HG03460 (cell line): ENCODE results near the gene DRP2.
"Not testable (repeated sequence)": the region's sequence is repeated elsewhere in the genome, so short reads cannot be mapped to it uniquely, and the experiment has no call there.

Experiments
- ATAC-seq: cut with Tn5 transposase; IDR thresholded peaks from one replicate; pipeline ENCODE4 v1.9.1; 2021; ENCODE audit not compliant: unreplicated experiment

DRP2 gene

GRCh38 chrX:101237041-101237440 lies 17.5 kb downstream of the DRP2 start:
- ATAC-seq, result no peak

- no peak for ATAC-seq
These were observed 21.9 kb downstream of the DRP2 start for GRCh38 chrX:101241531-101241930.

GRCh38 chrX:101252634-101253033 lies 33.0 kb downstream of the DRP2 start:
- no peak for ATAC-seq

GRCh38 chrX:101257448-101258258 lies 38.1 kb downstream of the DRP2 start:
- no peak for ATAC-seq

GRCh38 chrX:101258259-101258581 lies 38.6 kb downstream of the DRP2 start:
- no peak for ATAC-seq

GRCh38 chrX:101260435-101260834 lies 40.8 kb downstream of the DRP2 start:
- ATAC-seq, result no peak

GRCh38 chrX:101262590-101262989 lies 43.0 kb downstream of the DRP2 start:
- no peak for ATAC-seq

GRCh38 chrX:101263766-101264165 lies 44.2 kb downstream of the DRP2 start:
- ATAC-seq, result no peak

- no peak for ATAC-seq
These were observed 46.4 kb downstream of the DRP2 start for GRCh38 chrX:101265869-101266428.

GRCh38 chrX:101274198-101274597 lies 54.6 kb downstream of the DRP2 start:
- ATAC-seq, result no peak

- no peak for ATAC-seq
These were observed 56.7 kb downstream of the DRP2 start for GRCh38 chrX:101276238-101276637.

- no peak for ATAC-seq
These were observed 67.8 kb downstream of the DRP2 start for GRCh38 chrX:101287402-101287801.

- no peak for ATAC-seq
These were observed 71.5 kb downstream of the DRP2 start, which contains the start of gene TAF7L for GRCh38 chrX:101290957-101291603. TSS of gene TAF7L (minus strand) at chrX:101291334. CDS start at chrX:101287543, 3,791 bp downstream.

- ATAC-seq, result not testable (repeated sequence)
These were observed 76.0 kb downstream of the DRP2 start for GRCh38 chrX:101295603-101296002.

- ATAC-seq, result no peak
These were observed 84.2 kb downstream of the DRP2 start for GRCh38 chrX:101303790-101304189.
